Naive B cell (primary cell): ENCODE data around the gene TTC7B. TPM values are rescaled to one million over a fixed set of nuclear protein-coding genes. Genes with fewer than 3 reads are reported as not detected.
"Not testable (repeated sequence)": the region's sequence is repeated elsewhere in the genome, so short reads cannot be mapped to it uniquely, and the experiment has no call there.

ENCODE experiments used
- ATAC-seq, 2 donors: fragments of 150-1000 bp; cut with Tn5 transposase; 2 replicates each; pipeline ENCODE4 v1.10.0; 2021; ENCODE audit warnings: low read depth in 2 of 2, mild to moderate bottlenecking in 2 of 2, moderate library complexity in 2 of 2
- DNase-seq: peaks from one replicate; pipeline ENCODE4 v3.0.0; 2022
- H3K27ac Mint-ChIP-seq, 6 donors: one replicate each; pipeline ENCODE4 v1.8.0; 2020 to 2022; ENCODE audit warnings: mild to moderate bottlenecking in 6 of 6, mixed read lengths in 6 of 6, moderate library complexity in 5 of 6, inconsistent platforms in 2 of 6
- H3K27me3 Mint-ChIP-seq, 3 donors: one replicate each; pipeline ENCODE4 v1.8.0; 2021 to 2022; ENCODE audit warnings: mixed read lengths in 3 of 3, mild to moderate bottlenecking in 1 of 3
- H3K36me3 Mint-ChIP-seq, 2 donors: one replicate each; pipeline ENCODE4 v1.8.0; 2020 to 2022; ENCODE audit warnings: mixed read lengths in 2 of 2, inconsistent platforms in 1 of 2, mild to moderate bottlenecking in 1 of 2
- H3K4me1 Mint-ChIP-seq, 3 donors: one replicate each; pipeline ENCODE4 v1.8.0; 2020 to 2022; ENCODE audit warnings: mixed read lengths in 3 of 3, inconsistent platforms in 1 of 3, mild to moderate bottlenecking in 1 of 3, moderate library complexity in 1 of 3
- H3K4me3 Mint-ChIP-seq, 8 donors: one replicate each; pipeline ENCODE4 v1.8.0; 2020 to 2022; ENCODE audit warnings: mild to moderate bottlenecking in 8 of 8, mixed read lengths in 8 of 8, moderate library complexity in 8 of 8, inconsistent platforms in 2 of 8
- H3K9me3 Mint-ChIP-seq, 7 donors: one replicate each; pipeline ENCODE4 v1.8.0; 2020 to 2022; ENCODE audit warnings: mixed read lengths in 7 of 7, mild to moderate bottlenecking in 5 of 7, inconsistent platforms in 2 of 7, moderate library complexity in 1 of 7
- polyA plus RNA-seq, 6 donors: library from polyadenylated mRNA; unstranded; fragments of 300-500 nt; fragmentation: Illumina TruSeq; gene quantifications; one replicate each; pipeline ENCODE4 v1.2.3, GENCODE V29; 2021; ENCODE audit warnings: low read depth in 6 of 6

TTC7B gene
- polyA plus RNA-seq: 1 to 10 TPM in 1 of 6 donors, under 1 TPM in 1, not detected in 4; 0.39 to 1.2 TPM

- peak within 1 kb of the TSS; percentile 66 to 95 (median 84) for H3K4me3 Mint-ChIP-seq
- H3K27ac Mint-ChIP-seq: peak within 1 kb of the TSS in 5 of 6 donors; percentile 2 to 87 (median 4)
- peak; percentile 35 for DNase-seq
- H3K9me3 Mint-ChIP-seq: peaks cover 0 to 2% (median 0%) of the 10 kb centered on the region in 7 donors
- H3K4me1 Mint-ChIP-seq: peaks cover 5 to 6% (median 6%) of the 10 kb centered on the region in 3 donors
- no peaks in the 10 kb centered on the region for H3K36me3 Mint-ChIP-seq
- H3K27me3 Mint-ChIP-seq: peaks cover 4 to 17% (median 15%) of the 10 kb centered on the region in 3 donors
- ATAC-seq: peak; percentile 81 to 85
Observed at GRCh38 chr14:90815822-90816662, at the start of gene TTC7B. TTC7B (minus strand) TSS chr14:90816430; CDS start chr14:90816295, 135 bp downstream.

- H3K36me3 Mint-ChIP-seq: peaks cover 7 to 21% of the 10 kb centered on the region in 2 donors
- H3K4me3 Mint-ChIP-seq: no peak overlapping the region
- no peaks in the 10 kb centered on the region for H3K27me3 Mint-ChIP-seq
- peak overlapping the region in 2 of 6 donors; percentile 1 to 68 for H3K27ac Mint-ChIP-seq
- no peak for ATAC-seq
- no peak for DNase-seq
- no peaks in the 10 kb centered on the region for H3K9me3 Mint-ChIP-seq
- H3K4me1 Mint-ChIP-seq: peaks cover 0 to 6% (median 0%) of the 10 kb centered on the region in 3 donors
Observed at GRCh38 chr14:90864741-90865140, 48.5 kb upstream of the TTC7B start.

GRCh38 chr14:90858511-90858910, 42.3 kb upstream of the TTC7B start:
- Mint-ChIP-seq H3K27ac (no peak overlapping the region), H3K4me3 (no peak overlapping the region), H3K4me1 (peaks cover 7 to 12% (median 9%) of the 10 kb centered on the region in 3 donors), H3K9me3 (no peaks in the 10 kb centered on the region), H3K36me3 (peaks cover 7 to 9% of the 10 kb centered on the region in 2 donors), H3K27me3 (no peaks in the 10 kb centered on the region)
- DNase-seq (no peak), ATAC-seq (no peak)

GRCh38 chr14:90857866-90858265, 41.6 kb upstream of the TTC7B start:
- Mint-ChIP-seq H3K9me3 (no peaks in the 10 kb centered on the region), H3K4me1 (peaks cover 7 to 12% (median 9%) of the 10 kb centered on the region in 3 donors), H3K36me3 (peaks cover 7 to 9% of the 10 kb centered on the region in 2 donors), H3K4me3 (no peak overlapping the region), H3K27ac (no peak overlapping the region), H3K27me3 (no peaks in the 10 kb centered on the region)
- DNase-seq: no peak
- ATAC-seq: no peak

GRCh38 chr14:90856115-90856514, 39.9 kb upstream of the TTC7B start:
- H3K27ac Mint-ChIP-seq: peak overlapping the region in 1 of 6 donors; percentile 70
- not testable (repeated sequence) for H3K9me3 Mint-ChIP-seq, H3K36me3 Mint-ChIP-seq, H3K27me3 Mint-ChIP-seq
- H3K4me3 Mint-ChIP-seq: peak overlapping the region in 1 of 8 donors; percentile 15
- peak; percentile 98 to 99 for ATAC-seq
- DNase-seq: peak; percentile 33
- peaks cover 4 to 12% (median 7%) of the 10 kb centered on the region in 3 donors for H3K4me1 Mint-ChIP-seq

GRCh38 chr14:90853116-90853515, 36.9 kb upstream of the TTC7B start:
- peaks cover 0 to 4% of the 10 kb centered on the region in 2 donors for H3K36me3 Mint-ChIP-seq
- peak overlapping the region in 1 of 6 donors; percentile 33 for H3K27ac Mint-ChIP-seq
- no peaks in the 10 kb centered on the region for H3K27me3 Mint-ChIP-seq
- ATAC-seq: no peak
- no peaks in the 10 kb centered on the region for H3K9me3 Mint-ChIP-seq
- no peak for DNase-seq
- no peak overlapping the region for H3K4me3 Mint-ChIP-seq
- peaks cover 0 to 12% (median 7%) of the 10 kb centered on the region in 3 donors for H3K4me1 Mint-ChIP-seq

- DNase-seq (no peak), ATAC-seq (no peak)
- Mint-ChIP-seq H3K27me3 (no peaks in the 10 kb centered on the region), H3K4me1 (peaks cover 0 to 8% (median 3%) of the 10 kb centered on the region in 3 donors), H3K27ac (no peak overlapping the region), H3K9me3 (peaks cover 0 to 2% (median 0%) of the 10 kb centered on the region in 7 donors), H3K4me3 (no peak overlapping the region), H3K36me3 (peaks cover 0 to 4% of the 10 kb centered on the region in 2 donors)
Observed at GRCh38 chr14:90851327-90852036, 35.3 kb upstream of the TTC7B start.

GRCh38 chr14:90850487-90850886, 34.3 kb upstream of the TTC7B start:
- Mint-ChIP-seq H3K4me3 (no peak overlapping the region), H3K27me3 (no peaks in the 10 kb centered on the region), H3K36me3 (peaks cover 0 to 4% of the 10 kb centered on the region in 2 donors), H3K4me1 (peaks cover 0 to 3% (median 1%) of the 10 kb centered on the region in 3 donors), H3K27ac (no peak overlapping the region), H3K9me3 (peaks cover 0 to 2% (median 0%) of the 10 kb centered on the region in 7 donors)
- ATAC-seq (no peak), DNase-seq (no peak)

- Mint-ChIP-seq H3K9me3 (peaks cover 0 to 2% (median 0%) of the 10 kb centered on the region in 7 donors), H3K27me3 (no peaks in the 10 kb centered on the region), H3K36me3 (peaks cover 0 to under 1% of the 10 kb centered on the region in 2 donors), H3K4me1 (no peaks in the 10 kb centered on the region), H3K27ac (no peak overlapping the region), H3K4me3 (no peak overlapping the region)
- ATAC-seq (no peak), DNase-seq (no peak)
Observed at GRCh38 chr14:90849787-90850444, 33.7 kb upstream of the TTC7B start.

GRCh38 chr14:90848944-90849731, 32.9 kb upstream of the TTC7B start:
- no peaks in the 10 kb centered on the region for H3K36me3 Mint-ChIP-seq
- H3K27me3 Mint-ChIP-seq: no peaks in the 10 kb centered on the region
- DNase-seq (no peak), ATAC-seq (no peak)
- H3K4me3 Mint-ChIP-seq: no peak overlapping the region
- no peak overlapping the region for H3K27ac Mint-ChIP-seq
- H3K9me3 Mint-ChIP-seq: peaks cover 0 to 2% (median 0%) of the 10 kb centered on the region in 7 donors
- H3K4me1 Mint-ChIP-seq: no peaks in the 10 kb centered on the region

GRCh38 chr14:90846511-90846910, 30.3 kb upstream of the TTC7B start:
- no peak overlapping the region for H3K4me3 Mint-ChIP-seq
- peaks cover 0 to 3% (median 3%) of the 10 kb centered on the region in 3 donors for H3K4me1 Mint-ChIP-seq
- no peaks in the 10 kb centered on the region for H3K36me3 Mint-ChIP-seq
- peak overlapping the region in 1 of 6 donors; percentile 11 for H3K27ac Mint-ChIP-seq
- ATAC-seq: no peak
- H3K9me3 Mint-ChIP-seq: peaks cover 0 to 2% (median 0%) of the 10 kb centered on the region in 7 donors
- H3K27me3 Mint-ChIP-seq: no peaks in the 10 kb centered on the region
- DNase-seq: no peak

- Mint-ChIP-seq H3K9me3 (peaks cover 0 to 2% (median 0%) of the 10 kb centered on the region in 7 donors), H3K27ac (no peak overlapping the region), H3K4me3 (no peak overlapping the region), H3K4me1 (peaks cover 0 to 3% (median 3%) of the 10 kb centered on the region in 3 donors), H3K36me3 (no peaks in the 10 kb centered on the region), H3K27me3 (peaks cover 0 to 2% (median 0%) of the 10 kb centered on the region in 3 donors)
- no peak for ATAC-seq
- DNase-seq: no peak
Observed at GRCh38 chr14:90844321-90844720, 28.1 kb upstream of the TTC7B start.
